ENCODE data around the gene NXPE4.

NXPE4 gene

DNA sequence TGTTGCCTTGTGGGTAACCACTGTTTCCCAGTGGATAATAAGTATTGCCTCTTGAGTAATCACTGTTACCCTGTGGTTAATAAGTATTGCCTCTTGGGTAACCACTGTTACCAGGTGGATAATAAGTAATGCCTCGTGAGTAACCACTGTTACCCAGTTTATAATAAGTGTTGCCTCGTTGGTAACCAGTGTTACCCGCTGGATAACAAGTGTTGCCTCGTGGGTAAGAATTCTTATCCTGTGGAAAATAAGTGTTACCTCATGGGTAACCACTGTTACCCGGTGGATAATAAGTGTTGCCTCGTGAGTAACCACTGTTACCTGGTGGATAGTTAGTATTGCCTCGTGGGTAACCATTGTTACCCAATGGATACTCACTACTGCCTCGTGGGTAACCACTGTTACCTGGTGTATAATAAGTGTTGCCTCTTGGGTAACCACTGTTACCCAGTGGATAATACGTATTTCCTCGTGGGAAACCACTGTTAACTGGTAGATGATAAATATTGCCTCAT lies 24.1 kb upstream of the NXPE4 start:
- Histone ChIP-seq H3K4me1 (ENCODE audit: low read depth, poor library complexity, severe bottlenecking) (no peaks in the 10 kb centered on the region), H3K9ac (no peak overlapping the region), H3K4me3 (IDR thresholded peaks at IDR 0.05; ENCODE audit: insufficient read depth, low read depth, low read length) (no peak overlapping the region), H3K4me2 (no peak overlapping the region), H3K79me2 (ENCODE audit: insufficient read depth, low read depth) (no peaks in the 10 kb centered on the region), H4K20me1 (ENCODE audit: insufficient read depth) (no peaks in the 10 kb centered on the region), H2AFZ (ENCODE audit: low read depth) (no peak overlapping the region), H3K27ac (no peak overlapping the region), H3K27me3 (ENCODE audit: insufficient read depth, low read depth) (no peaks in the 10 kb centered on the region), H3K36me3 (ENCODE audit: insufficient read depth) (no peaks in the 10 kb centered on the region)
- TF ChIP-seq, protein P1, sequence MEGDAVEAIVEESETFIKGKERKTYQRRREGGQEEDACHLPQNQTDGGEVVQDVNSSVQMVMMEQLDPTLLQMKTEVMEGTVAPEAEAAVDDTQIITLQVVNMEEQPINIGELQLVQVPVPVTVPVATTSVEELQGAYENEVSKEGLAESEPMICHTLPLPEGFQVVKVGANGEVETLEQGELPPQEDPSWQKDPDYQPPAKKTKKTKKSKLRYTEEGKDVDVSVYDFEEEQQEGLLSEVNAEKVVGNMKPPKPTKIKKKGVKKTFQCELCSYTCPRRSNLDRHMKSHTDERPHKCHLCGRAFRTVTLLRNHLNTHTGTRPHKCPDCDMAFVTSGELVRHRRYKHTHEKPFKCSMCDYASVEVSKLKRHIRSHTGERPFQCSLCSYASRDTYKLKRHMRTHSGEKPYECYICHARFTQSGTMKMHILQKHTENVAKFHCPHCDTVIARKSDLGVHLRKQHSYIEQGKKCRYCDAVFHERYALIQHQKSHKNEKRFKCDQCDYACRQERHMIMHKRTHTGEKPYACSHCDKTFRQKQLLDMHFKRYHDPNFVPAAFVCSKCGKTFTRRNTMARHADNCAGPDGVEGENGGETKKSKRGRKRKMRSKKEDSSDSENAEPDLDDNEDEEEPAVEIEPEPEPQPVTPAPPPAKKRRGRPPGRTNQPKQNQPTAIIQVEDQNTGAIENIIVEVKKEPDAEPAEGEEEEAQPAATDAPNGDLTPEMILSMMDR (conservative IDR thresholded peaks at IDR 0.05; ENCODE audit: low read depth, low read length): no peak

DNA sequence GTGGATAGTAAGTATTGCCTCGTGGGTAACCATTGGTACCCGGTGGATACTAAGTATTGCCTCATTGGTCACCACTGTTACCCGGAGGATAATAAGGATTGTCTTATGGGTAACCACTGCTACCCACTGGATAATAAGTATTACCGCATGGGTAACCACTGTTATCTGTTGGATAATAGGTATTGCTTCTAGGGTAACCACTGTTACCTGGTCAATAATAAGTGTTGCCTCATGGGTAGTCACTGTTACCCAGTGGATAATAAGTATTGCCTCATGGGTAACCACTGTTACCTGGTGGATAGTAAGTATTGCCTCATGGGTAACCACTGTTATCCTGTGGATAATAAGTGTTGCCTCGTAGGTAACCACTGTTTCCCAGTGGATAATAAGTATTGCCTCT lies 22.6 kb upstream of the NXPE4 start:
- H3K36me3 ChIP-seq (ENCODE audit: insufficient read depth): no peaks in the 10 kb centered on the region
- H3K27ac ChIP-seq: no peak overlapping the region
- H3K9ac ChIP-seq: no peak overlapping the region
- no peak overlapping the region for H3K4me3 ChIP-seq (IDR thresholded peaks at IDR 0.05; ENCODE audit: insufficient read depth, low read depth, low read length)
- no peaks in the 10 kb centered on the region for H4K20me1 ChIP-seq (ENCODE audit: insufficient read depth)
- H2AFZ ChIP-seq (ENCODE audit: low read depth): no peak overlapping the region
- no peaks in the 10 kb centered on the region for H3K27me3 ChIP-seq (ENCODE audit: insufficient read depth, low read depth)
- no peaks in the 10 kb centered on the region for H3K4me1 ChIP-seq (ENCODE audit: low read depth, poor library complexity, severe bottlenecking)
- TF ChIP-seq, protein P1 (conservative IDR thresholded peaks at IDR 0.05; ENCODE audit: low read depth, low read length): no peak
- H3K4me2 ChIP-seq: no peak overlapping the region
- no peaks in the 10 kb centered on the region for H3K79me2 ChIP-seq (ENCODE audit: insufficient read depth, low read depth)

DNA sequence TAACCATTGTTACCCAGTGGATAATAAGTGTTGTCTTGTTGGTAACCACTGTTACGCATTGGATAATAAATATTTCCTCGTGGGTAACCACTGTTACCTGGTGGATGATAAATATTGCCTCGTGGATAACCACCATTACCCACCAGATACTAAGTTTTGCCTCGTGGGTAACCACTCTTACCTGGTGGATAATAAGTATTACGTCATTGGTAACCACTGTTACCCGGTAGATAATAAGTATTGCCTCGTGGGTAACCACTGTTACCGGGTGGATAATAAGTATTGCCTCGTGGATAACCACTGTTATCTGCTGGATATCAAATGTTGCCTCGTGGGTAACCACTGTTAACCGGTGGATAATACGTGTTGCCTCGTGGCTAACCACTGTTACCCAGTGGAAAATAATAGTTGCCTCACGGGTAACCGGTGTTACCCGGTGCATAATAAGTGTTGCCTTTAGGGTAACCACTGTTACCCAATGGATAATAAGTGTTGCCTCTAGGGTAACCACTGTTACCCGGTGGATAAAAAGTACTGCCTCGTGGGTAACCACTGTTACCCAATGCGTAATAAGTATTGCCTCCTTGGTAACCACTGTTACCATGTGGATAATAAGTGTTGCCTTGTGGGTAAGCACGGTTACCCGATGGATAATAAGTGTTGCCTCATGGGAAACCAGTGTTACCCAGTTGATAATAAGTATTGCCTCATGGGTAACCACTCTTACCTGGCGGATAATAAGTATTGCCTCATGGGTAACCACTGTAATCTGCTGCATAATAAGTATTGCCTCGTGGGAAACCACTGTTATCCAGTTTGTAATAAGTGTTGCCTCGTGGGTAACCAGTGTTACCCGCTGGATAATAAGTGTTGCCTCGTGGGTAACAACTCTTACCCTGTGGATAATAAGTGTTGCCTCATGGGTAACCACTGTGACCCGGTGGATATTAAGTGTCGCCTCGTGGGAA lies 21.9 kb upstream of the NXPE4 start:
- H3K9ac ChIP-seq: no peak overlapping the region
- no peaks in the 10 kb centered on the region for H3K36me3 ChIP-seq (ENCODE audit: insufficient read depth)
- no peaks in the 10 kb centered on the region for H3K4me1 ChIP-seq (ENCODE audit: low read depth, poor library complexity, severe bottlenecking)
- H3K4me3 ChIP-seq (IDR thresholded peaks at IDR 0.05; ENCODE audit: insufficient read depth, low read depth, low read length): no peak overlapping the region
- no peak overlapping the region for H3K4me2 ChIP-seq
- H4K20me1 ChIP-seq (ENCODE audit: insufficient read depth): no peaks in the 10 kb centered on the region
- TF ChIP-seq, protein P1 (conservative IDR thresholded peaks at IDR 0.05; ENCODE audit: low read depth, low read length): no peak
- H3K27ac ChIP-seq: no peak overlapping the region
- H3K79me2 ChIP-seq (ENCODE audit: insufficient read depth, low read depth): no peaks in the 10 kb centered on the region
- no peak overlapping the region for H2AFZ ChIP-seq (ENCODE audit: low read depth)
- no peaks in the 10 kb centered on the region for H3K27me3 ChIP-seq (ENCODE audit: insufficient read depth, low read depth)

DNA sequence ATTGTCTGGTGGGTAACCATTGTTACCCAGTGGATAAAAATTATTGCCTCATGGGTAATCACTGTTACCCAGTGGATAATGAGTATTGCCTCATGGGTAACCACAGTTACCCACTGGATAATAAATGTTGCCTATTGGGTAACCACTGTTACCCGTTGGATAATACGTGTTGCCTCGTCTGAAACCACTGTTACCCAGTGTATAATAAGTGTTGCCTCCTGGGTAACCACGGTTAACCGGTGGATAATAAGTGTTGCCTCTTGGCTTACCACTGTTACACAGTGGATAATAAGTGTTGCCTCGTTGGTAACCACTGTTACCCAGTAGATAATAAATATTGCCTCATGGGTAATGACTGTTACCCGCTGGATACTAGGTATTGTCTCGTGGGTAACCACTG lies 20.9 kb upstream of the NXPE4 start:
- TF ChIP-seq, protein P1 (conservative IDR thresholded peaks at IDR 0.05; ENCODE audit: low read depth, low read length): no peak
- Histone ChIP-seq H3K4me2 (no peak overlapping the region), H3K79me2 (ENCODE audit: insufficient read depth, low read depth) (no peaks in the 10 kb centered on the region)

More for the DNA sequence above, 20.9 kb upstream of the NXPE4 start:
- no peaks in the 10 kb centered on the region for H3K27me3 ChIP-seq (ENCODE audit: insufficient read depth, low read depth)
- no peak overlapping the region for H2AFZ ChIP-seq (ENCODE audit: low read depth)
- no peak overlapping the region for H3K27ac ChIP-seq
- no peaks in the 10 kb centered on the region for H3K36me3 ChIP-seq (ENCODE audit: insufficient read depth)
- H3K4me3 ChIP-seq (IDR thresholded peaks at IDR 0.05; ENCODE audit: insufficient read depth, low read depth, low read length): no peak overlapping the region
- H4K20me1 ChIP-seq (ENCODE audit: insufficient read depth): no peaks in the 10 kb centered on the region
- no peak overlapping the region for H3K9ac ChIP-seq
- no peaks in the 10 kb centered on the region for H3K4me1 ChIP-seq (ENCODE audit: low read depth, poor library complexity, severe bottlenecking)
